Caki2 (cell line): Measurements from ENCODE around the gene UTRN. TPM values are rescaled to one million over a fixed set of nuclear protein-coding genes. Genes with fewer than 3 reads are reported as not detected.

Source experiments
- DNase-seq: peaks from one replicate; pipeline ENCODE4 v3.0.0-alpha.2; 2015; ENCODE audit warnings: low read depth
- in situ Hi-C: cut with HindIII; loops from 2 replicates; pipeline ENCODE4 v1.10.0; 2016; ENCODE audit warnings: low sequenced_read_pairs, low pct_unique_long_range_greater_than_20kb, mixed read lengths
- total RNA-seq: library from RNA; depleted of rRNA; stranded (reverse); fragments of >200 nt; shearing (Covaris generic); gene quantifications from 2 replicates; pipeline ENCODE4 v1.2.3, GENCODE V29; 2014; ENCODE audit warnings: low replicate concordance; rRNA removed

Gene UTRN
- total RNA-seq, 1 experiment from 2014 or later = 38.2 TPM

DNA sequence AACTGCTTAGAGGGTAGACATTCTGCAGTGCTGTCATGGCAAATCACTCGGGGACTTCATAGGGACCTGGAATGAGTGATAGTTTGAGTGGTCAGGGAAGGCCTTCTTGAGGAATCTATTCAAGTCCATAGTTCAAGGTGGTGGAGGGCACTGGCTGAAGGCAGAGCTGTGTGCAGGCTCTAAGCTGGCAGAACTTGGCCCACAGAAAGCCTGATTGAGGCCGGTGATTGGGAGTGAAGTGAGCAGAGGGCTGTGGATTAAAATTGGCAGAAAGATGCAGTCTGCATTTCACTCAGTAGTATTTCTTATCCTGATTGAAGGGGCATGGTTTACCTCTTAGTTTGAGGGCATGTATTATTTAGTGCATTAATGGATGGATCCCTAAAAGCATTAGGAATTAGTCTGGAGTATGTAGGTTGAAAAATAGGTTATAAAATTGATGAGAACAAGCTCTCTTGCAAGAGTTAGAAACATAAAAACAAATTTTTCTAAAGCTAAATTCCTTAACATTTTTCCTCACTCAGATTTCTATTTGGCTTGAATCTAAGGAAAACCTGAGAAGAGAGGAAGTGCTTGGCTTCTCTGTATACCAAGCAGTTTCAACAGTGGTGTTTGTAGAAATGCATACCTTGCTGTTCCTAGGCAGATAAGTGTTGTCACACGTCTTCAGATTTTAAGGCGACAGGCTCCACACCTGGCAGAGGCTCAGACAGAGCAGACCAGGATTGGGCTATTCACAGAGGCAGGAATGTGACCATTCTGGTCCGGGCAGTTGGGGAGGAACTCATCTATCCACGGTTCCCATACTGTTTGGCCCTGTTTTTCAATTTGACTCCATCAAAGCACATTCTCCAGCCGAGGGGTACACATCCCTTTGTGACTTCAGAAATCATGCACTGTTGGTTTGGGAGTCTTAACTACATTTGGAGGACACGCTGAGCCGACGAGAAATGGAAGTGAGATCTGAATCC lies 45.2 kb downstream of the UTRN start:
- in situ Hi-C loops = no loop called here
- no peak for DNase-seq

- no peak for DNase-seq
- in situ Hi-C loops = no loop called here
Measured at GRCh38 chr6:144331491-144331969, 46.4 kb downstream of the UTRN start.

- in situ Hi-C loops = no loop called here
- DNase-seq = no peak
Measured at GRCh38 chr6:144332177-144332576, 47.0 kb downstream of the UTRN start.

DNA sequence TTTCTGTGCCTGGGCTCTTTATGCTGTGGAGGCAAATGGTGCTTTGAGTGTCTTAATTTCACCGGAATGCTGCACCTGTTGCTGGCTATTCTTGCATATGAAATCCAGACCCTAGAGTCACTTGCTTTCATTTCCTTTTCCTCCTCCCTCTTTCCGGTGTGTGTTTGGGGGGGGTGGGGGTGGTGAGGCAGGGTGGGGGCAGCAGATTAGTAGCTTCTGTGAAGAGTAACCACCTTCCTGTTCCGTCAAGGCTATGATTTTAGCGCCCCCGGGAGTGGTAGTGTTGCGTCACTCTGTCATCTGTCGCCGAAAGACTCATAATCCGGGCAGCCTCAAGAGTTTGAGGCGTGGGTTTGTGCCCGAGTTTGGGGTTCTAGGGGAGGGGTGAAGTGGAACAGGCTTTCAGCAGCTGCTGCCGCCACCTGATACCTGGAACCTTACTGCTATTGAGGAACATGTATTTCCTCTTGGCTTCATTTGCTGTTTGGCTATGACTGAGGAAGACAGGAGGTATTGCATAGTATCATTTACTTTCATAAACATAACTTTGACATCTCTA lies 49.1 kb downstream of the UTRN start:
- DNase-seq = no peak
- in situ Hi-C loops = no loop called here

Other genes with a start within 250 kb of the UTRN start
- gene SF3B5, start 189.8 kb upstream of the UTRN start, total RNA-seq = 156 and 187 TPM in 2 replicates
- 5.7 TPM in 1 of 2 replicates, not detected in the other for gene STX11, start 134.8 kb upstream of the UTRN start, total RNA-seq